ENCODE results near the gene LRTM2. TPM values are rescaled to one million over a fixed set of nuclear protein-coding genes. Genes with fewer than 3 reads are reported as not detected.

The LRTM2 gene
- total RNA-seq, 1 donor from 2014 or later, result not detected

GRCh38 chr12:1829306-1829900, 9.0 kb downstream of the LRTM2 start:
- intact Hi-C loops (cut with DNase I), result no loop called here
- no peak for DNase-seq (ENCODE audit: extremely low spot score in 2 of 2)
- peaks cover 5% of the 10 kb centered on the region for H3K27me3 ChIP-seq
- no peaks in the 10 kb centered on the region for H3K9me3 ChIP-seq
- H3K27ac ChIP-seq, result no peak overlapping the region
- no peak overlapping the region for H3K4me3 ChIP-seq
- H3K4me1 ChIP-seq, result peaks cover 4% of the 10 kb centered on the region
- no peaks in the 10 kb centered on the region for H3K36me3 ChIP-seq
- TF ChIP-seq POLR2AphosphoS5 (IDR thresholded peaks at IDR 0.05; ENCODE audit: insufficient read depth in 1 of 2, low read depth in 1 of 2), result no peak
- TF ChIP-seq, protein P1, sequence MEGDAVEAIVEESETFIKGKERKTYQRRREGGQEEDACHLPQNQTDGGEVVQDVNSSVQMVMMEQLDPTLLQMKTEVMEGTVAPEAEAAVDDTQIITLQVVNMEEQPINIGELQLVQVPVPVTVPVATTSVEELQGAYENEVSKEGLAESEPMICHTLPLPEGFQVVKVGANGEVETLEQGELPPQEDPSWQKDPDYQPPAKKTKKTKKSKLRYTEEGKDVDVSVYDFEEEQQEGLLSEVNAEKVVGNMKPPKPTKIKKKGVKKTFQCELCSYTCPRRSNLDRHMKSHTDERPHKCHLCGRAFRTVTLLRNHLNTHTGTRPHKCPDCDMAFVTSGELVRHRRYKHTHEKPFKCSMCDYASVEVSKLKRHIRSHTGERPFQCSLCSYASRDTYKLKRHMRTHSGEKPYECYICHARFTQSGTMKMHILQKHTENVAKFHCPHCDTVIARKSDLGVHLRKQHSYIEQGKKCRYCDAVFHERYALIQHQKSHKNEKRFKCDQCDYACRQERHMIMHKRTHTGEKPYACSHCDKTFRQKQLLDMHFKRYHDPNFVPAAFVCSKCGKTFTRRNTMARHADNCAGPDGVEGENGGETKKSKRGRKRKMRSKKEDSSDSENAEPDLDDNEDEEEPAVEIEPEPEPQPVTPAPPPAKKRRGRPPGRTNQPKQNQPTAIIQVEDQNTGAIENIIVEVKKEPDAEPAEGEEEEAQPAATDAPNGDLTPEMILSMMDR (IDR thresholded peaks at IDR 0.05), result no peak
- no peak for TF ChIP-seq POLR2A (IDR thresholded peaks at IDR 0.05)

- no peak for DNase-seq (ENCODE audit: extremely low spot score in 2 of 2)
- H3K4me3 ChIP-seq, result no peak overlapping the region
- H3K36me3 ChIP-seq, result no peaks in the 10 kb centered on the region
- H3K27me3 ChIP-seq, result peaks cover 5% of the 10 kb centered on the region
- H3K27ac ChIP-seq, result no peak overlapping the region
- no peak for TF ChIP-seq POLR2A (IDR thresholded peaks at IDR 0.05)
- H3K4me1 ChIP-seq, result peaks cover 4% of the 10 kb centered on the region
- intact Hi-C loops (cut with DNase I), result no loop called here
- no peaks in the 10 kb centered on the region for H3K9me3 ChIP-seq
Measured at GRCh38 chr12:1830401-1830845, 10.1 kb downstream of the LRTM2 start.

- H3K27ac ChIP-seq, result no peak overlapping the region
- no peaks in the 10 kb centered on the region for H3K36me3 ChIP-seq
- TF ChIP-seq, protein P1 (IDR thresholded peaks at IDR 0.05), result no peak
- peak in 1 of 2 donors; percentile 38 for TF ChIP-seq POLR2AphosphoS5 (IDR thresholded peaks at IDR 0.05; ENCODE audit: insufficient read depth in 1 of 2, low read depth in 1 of 2)
- no peaks in the 10 kb centered on the region for H3K9me3 ChIP-seq
- intact Hi-C loops (cut with DNase I), result no loop called here
- no peak overlapping the region for H3K4me3 ChIP-seq
- no peak for DNase-seq (ENCODE audit: extremely low spot score in 2 of 2)
- H3K4me1 ChIP-seq, result peaks cover 4% of the 10 kb centered on the region
- H3K27me3 ChIP-seq, result peaks cover 5% of the 10 kb centered on the region
Measured at GRCh38 chr12:1830981-1831963, 10.9 kb downstream of the LRTM2 start.

- TF ChIP-seq, protein P1 (IDR thresholded peaks at IDR 0.05), result no peak
- TF ChIP-seq POLR2AphosphoS5 (IDR thresholded peaks at IDR 0.05; ENCODE audit: insufficient read depth in 1 of 2, low read depth in 1 of 2) (no peak), POLR2A (IDR thresholded peaks at IDR 0.05) (no peak)
- H3K9me3 ChIP-seq, result no peaks in the 10 kb centered on the region
- peaks cover 4% of the 10 kb centered on the region for H3K4me1 ChIP-seq
- no peaks in the 10 kb centered on the region for H3K36me3 ChIP-seq
- H3K27ac ChIP-seq, result no peak overlapping the region
- H3K27me3 ChIP-seq, result peaks cover 5% of the 10 kb centered on the region
- DNase-seq (ENCODE audit: extremely low spot score in 2 of 2), result no peak
- H3K4me3 ChIP-seq, result no peak overlapping the region
- intact Hi-C loops (cut with DNase I), result no loop called here
Measured at GRCh38 chr12:1832801-1833595, 12.6 kb downstream of the LRTM2 start.

DNA sequence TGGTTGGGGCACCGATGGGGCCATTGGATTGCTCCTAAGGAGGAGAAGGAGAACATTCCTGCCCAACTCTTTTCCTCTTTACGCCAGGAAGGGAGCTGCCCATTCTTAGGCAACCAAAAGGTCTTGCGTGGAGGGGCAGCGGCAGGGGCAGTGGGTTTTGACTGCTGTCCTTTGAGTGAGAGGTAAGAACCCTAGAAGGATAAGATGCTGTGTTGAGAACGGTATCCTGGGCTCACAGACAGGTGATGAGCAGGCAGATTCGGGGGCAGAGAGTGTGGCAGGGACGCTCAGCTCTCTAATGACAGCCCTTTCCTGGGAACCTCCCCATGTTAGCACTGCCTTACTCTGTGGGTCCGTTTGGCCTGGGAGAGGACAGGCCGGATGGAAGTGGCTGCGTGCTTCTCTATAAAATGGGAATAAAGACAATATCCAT, 13.2 kb downstream of the LRTM2 start:
- DNase-seq (ENCODE audit: extremely low spot score in 2 of 2), result no peak
- TF ChIP-seq POLR2A (IDR thresholded peaks at IDR 0.05) (no peak), POLR2AphosphoS5 (IDR thresholded peaks at IDR 0.05; ENCODE audit: insufficient read depth in 1 of 2, low read depth in 1 of 2) (no peak)
- TF ChIP-seq, protein P1 (IDR thresholded peaks at IDR 0.05), result no peak
- peaks cover 5% of the 10 kb centered on the region for H3K27me3 ChIP-seq
- intact Hi-C loops (cut with DNase I), result no loop called here
- peaks cover 4% of the 10 kb centered on the region for H3K4me1 ChIP-seq
- H3K36me3 ChIP-seq, result no peaks in the 10 kb centered on the region
- no peak overlapping the region for H3K4me3 ChIP-seq
- H3K9me3 ChIP-seq, result no peaks in the 10 kb centered on the region
- H3K27ac ChIP-seq, result no peak overlapping the region

All from vagina (tissue), 2 donors.